ENCODE results near the gene AACS. TPM values are rescaled to one million over a fixed set of nuclear protein-coding genes. Genes with fewer than 3 reads are reported as not detected.

Gene AACS
- total RNA-seq, 2 experiments from 2014 or later = 10.2 to 24.6 TPM

- Histone ChIP-seq H3K79me2 (ENCODE audit: insufficient read depth, low read depth, low read length) (no peaks in the 10 kb centered on the region), H3K4me1 (ENCODE audit: insufficient read depth, low read length, poor library complexity, severe bottlenecking) (no peaks in the 10 kb centered on the region), H3K9me2 (ENCODE audit: insufficient read depth, low read length) (no peaks in the 10 kb centered on the region), H2AFZ (ENCODE audit: low read length) (no peak overlapping the region), H4K20me1 (ENCODE audit: insufficient read depth, low read length) (no peaks in the 10 kb centered on the region), H3K9me3 (ENCODE audit: low read length) (no peaks in the 10 kb centered on the region), H3K27ac (ENCODE audit: low read depth, low read length, poor library complexity, severe bottlenecking) (no peak overlapping the region), H3K36me3 (ENCODE audit: insufficient read depth, low read length) (no peaks in the 10 kb centered on the region), H3K4me3 (ENCODE audit: low read depth, low read length, poor library complexity, severe bottlenecking) (no peak overlapping the region), H3K4me2 (ENCODE audit: low read length) (no peak overlapping the region)
- CTCF ChIA-PET (ENCODE audit: unreplicated experiment) = no interaction called here
- DNase-seq (ENCODE audit: low spot score) = no peak
- POLR2A ChIA-PET = no interaction called here
- intact Hi-C loops (cut with micrococcal nuclease; ENCODE audit: unreplicated experiment) = no loop called here
- BruUV-seq (replicated peaks) = no TSS peak
- no peak for TF ChIP-seq CTCF (conservative IDR thresholded peaks at IDR 0.05; ENCODE audit: low read length)
- no peak for TF ChIP-seq EZH2phosphoT487 (IDR thresholded peaks at IDR 0.05; ENCODE audit: borderline replicate concordance, low read depth, low read length)
Observed at GRCh38 chr12:125091401-125091800, 26.2 kb downstream of the AACS start.

DNA sequence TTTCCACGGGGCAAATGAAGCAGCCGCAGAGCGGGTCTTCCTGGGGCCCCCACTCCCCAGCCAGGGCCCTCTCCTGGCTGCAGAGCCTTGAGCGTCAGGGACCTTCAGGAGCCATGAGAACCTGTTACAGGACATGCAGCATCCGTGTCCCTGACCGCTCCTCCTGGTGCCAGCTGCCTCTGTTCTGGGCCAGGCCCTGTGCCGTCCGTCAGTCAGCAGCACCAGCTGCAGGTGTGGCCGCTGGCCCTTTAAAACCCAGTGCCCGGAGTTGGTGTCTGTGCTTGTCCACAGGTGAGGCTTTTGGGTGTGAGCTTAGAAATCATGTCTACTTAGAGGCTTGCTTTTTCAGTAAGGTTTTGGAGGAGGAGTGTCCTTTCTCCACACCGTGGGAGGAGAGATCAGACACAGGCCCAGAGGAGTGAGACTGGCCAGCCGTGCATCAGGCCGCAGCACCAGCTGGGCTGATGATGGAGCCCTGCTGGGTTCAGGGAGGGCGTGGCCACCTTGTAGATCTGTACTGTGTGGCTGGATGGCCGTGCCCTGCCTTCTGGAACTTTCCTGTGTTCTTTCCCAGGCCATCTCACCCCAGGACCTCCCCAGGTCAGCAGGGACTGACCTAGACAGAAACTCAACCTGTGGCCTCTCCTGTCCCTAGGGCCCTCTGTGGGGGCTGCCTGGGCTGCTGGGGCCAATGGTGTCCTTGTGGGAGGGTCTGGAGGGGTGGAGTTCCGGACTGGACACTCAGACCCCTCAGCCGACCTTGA, 27.1 kb downstream of the AACS start:
- H3K79me2 ChIP-seq (ENCODE audit: insufficient read depth, low read depth, low read length) = no peaks in the 10 kb centered on the region
- DNase-seq (ENCODE audit: low spot score) = no peak
- no peak overlapping the region for H3K4me2 ChIP-seq (ENCODE audit: low read length)
- intact Hi-C loops (cut with micrococcal nuclease; ENCODE audit: unreplicated experiment) = no loop called here
- no peaks in the 10 kb centered on the region for H3K9me3 ChIP-seq (ENCODE audit: low read length)
- H3K4me1 ChIP-seq (ENCODE audit: insufficient read depth, low read length, poor library complexity, severe bottlenecking) = no peaks in the 10 kb centered on the region
- no peak overlapping the region for H3K4me3 ChIP-seq (ENCODE audit: low read depth, low read length, poor library complexity, severe bottlenecking)
- POLR2A ChIA-PET = no interaction called here
- H3K27ac ChIP-seq (ENCODE audit: low read depth, low read length, poor library complexity, severe bottlenecking) = no peak overlapping the region
- TF ChIP-seq EZH2phosphoT487 (IDR thresholded peaks at IDR 0.05; ENCODE audit: borderline replicate concordance, low read depth, low read length) = no peak
- no peak for TF ChIP-seq CTCF (conservative IDR thresholded peaks at IDR 0.05; ENCODE audit: low read length)
- H3K36me3 ChIP-seq (ENCODE audit: insufficient read depth, low read length) = no peaks in the 10 kb centered on the region
- no peak overlapping the region for H2AFZ ChIP-seq (ENCODE audit: low read length)
- CTCF ChIA-PET (ENCODE audit: unreplicated experiment) = no interaction called here
- BruUV-seq (replicated peaks) = no TSS peak
- H3K9me2 ChIP-seq (ENCODE audit: insufficient read depth, low read length) = no peaks in the 10 kb centered on the region
- no peaks in the 10 kb centered on the region for H4K20me1 ChIP-seq (ENCODE audit: insufficient read depth, low read length)

DNA sequence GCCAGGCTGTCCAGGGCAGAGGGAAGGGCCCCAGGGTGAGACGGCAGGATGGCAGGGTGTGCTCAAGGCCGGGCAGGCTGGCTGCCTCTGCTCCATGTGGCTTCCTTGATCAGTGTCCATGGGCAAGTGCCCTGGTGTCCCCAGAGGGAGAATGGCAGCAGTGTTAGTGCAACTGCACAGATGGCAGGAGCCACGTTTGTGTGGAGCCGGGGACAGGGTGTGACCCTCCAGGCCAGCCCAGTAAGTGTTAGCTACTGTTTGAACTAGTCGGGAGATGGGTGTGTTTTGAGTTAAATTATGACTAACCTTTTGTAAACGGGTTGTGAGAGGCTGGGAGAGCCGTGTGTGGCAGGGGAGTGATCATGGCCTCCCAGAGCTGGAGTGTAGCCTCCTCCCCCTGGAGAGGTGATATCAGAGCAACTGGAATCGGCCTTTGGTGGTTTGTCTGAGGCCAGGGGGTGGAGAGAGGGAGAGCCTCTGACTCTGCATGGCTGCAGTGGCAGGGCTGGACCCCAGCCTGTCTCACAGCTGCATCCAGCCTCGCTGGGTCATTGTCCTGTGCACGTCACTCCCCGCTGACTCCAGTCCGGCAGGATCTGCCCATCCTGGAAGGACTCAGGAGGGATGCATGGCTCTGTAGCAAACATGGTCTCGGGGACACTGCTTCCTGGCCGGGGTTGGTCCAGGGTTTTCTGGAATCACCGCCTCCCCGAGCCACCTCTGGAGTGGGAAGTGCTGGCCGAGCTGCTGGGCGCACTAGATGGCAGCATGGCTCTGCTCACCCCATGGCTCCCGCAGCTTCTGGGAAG, 27.8 kb downstream of the AACS start:
- Histone ChIP-seq H4K20me1 (ENCODE audit: insufficient read depth, low read length) (no peaks in the 10 kb centered on the region), H3K4me2 (ENCODE audit: low read length) (no peak overlapping the region), H3K36me3 (ENCODE audit: insufficient read depth, low read length) (no peaks in the 10 kb centered on the region), H3K27ac (ENCODE audit: low read depth, low read length, poor library complexity, severe bottlenecking) (no peak overlapping the region), H3K9me2 (ENCODE audit: insufficient read depth, low read length) (no peaks in the 10 kb centered on the region), H3K9me3 (ENCODE audit: low read length) (no peaks in the 10 kb centered on the region), H2AFZ (ENCODE audit: low read length) (no peak overlapping the region), H3K4me1 (ENCODE audit: insufficient read depth, low read length, poor library complexity, severe bottlenecking) (no peaks in the 10 kb centered on the region), H3K79me2 (ENCODE audit: insufficient read depth, low read depth, low read length) (no peaks in the 10 kb centered on the region), H3K4me3 (ENCODE audit: low read depth, low read length, poor library complexity, severe bottlenecking) (no peak overlapping the region)
- no peak for DNase-seq (ENCODE audit: low spot score)
- intact Hi-C loops (cut with micrococcal nuclease; ENCODE audit: unreplicated experiment) = no loop called here
- TF ChIP-seq CTCF (conservative IDR thresholded peaks at IDR 0.05; ENCODE audit: low read length) (no peak), EZH2phosphoT487 (IDR thresholded peaks at IDR 0.05; ENCODE audit: borderline replicate concordance, low read depth, low read length) (no peak)
- BruUV-seq (replicated peaks) = no TSS peak
- CTCF ChIA-PET (ENCODE audit: unreplicated experiment) = no interaction called here
- POLR2A ChIA-PET = no interaction called here
